ENCODE data around the gene SGCA.
A peak's percentile ranks its signal among the peaks of the same experiment; 100 is the strongest.

Gene SGCA

GRCh38 chr17:50177983-50178834, 12.4 kb downstream of the SGCA start (continued):
- TF ChIP-seq, protein P1, sequence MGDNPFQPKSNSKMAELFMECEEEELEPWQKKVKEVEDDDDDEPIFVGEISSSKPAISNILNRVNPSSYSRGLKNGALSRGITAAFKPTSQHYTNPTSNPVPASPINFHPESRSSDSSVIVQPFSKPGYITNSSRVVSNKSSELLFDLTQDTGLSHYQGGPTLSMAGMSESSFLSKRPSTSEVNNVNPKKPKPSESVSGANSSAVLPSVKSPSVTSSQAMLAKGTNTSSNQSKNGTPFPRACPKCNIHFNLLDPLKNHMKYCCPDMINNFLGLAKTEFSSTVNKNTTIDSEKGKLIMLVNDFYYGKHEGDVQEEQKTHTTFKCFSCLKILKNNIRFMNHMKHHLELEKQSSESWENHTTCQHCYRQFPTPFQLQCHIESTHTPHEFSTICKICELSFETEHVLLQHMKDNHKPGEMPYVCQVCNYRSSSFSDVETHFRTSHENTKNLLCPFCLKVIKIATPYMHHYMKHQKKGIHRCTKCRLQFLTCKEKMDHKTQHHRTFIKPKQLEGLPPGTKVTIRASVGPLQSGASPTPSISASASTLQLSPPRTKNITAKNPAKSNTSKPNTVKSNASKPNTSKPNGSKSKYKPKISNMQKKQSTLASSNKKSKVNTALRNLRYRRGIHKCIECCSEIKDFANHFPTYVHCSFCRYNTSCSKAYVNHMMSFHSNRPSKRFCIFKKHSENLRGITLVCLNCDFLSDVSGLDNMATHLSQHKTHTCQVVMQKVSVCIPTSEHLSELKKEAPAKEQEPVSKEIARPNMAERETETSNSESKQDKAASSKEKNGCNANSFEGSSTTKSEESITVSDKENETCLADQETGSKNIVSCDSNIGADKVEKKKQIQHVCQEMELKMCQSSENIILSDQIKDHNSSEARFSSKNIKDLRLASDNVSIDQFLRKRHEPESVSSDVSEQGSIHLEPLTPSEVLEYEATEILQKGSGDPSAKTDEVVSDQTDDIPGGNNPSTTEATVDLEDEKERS (tag by site-specific recombination; IDR thresholded peaks at IDR 0.05): no peak
- TF ChIP-seq MEIS1 (CRISPR knock-in tag; IDR thresholded peaks at IDR 0.05; ENCODE audit: borderline replicate concordance) (no peak), ZNF792 (tag by site-specific recombination; IDR thresholded peaks at IDR 0.05) (no peak), TRIM28 (IDR thresholded peaks at IDR 0.05; ENCODE audit: borderline replicate concordance, low read length) (peak; percentile 27; the same call in 1 of the 2 replicates), ZNF600 (tag by site-specific recombination; IDR thresholded peaks at IDR 0.05) (peak; percentile 99), ZNF76 (tag by site-specific recombination; IDR thresholded peaks at IDR 0.05; ENCODE audit: borderline replicate concordance, low read depth) (peak; percentile 55; the same call in 1 of the 2 replicates), ZNF837 (tag by site-specific recombination; IDR thresholded peaks at IDR 0.05) (no peak), SP7 (tag by site-specific recombination; IDR thresholded peaks at IDR 0.05) (peak; percentile 84), ZNF571 (tag by site-specific recombination; IDR thresholded peaks at IDR 0.05) (no peak), ZNF544 (tag by site-specific recombination; IDR thresholded peaks at IDR 0.05) (no peak), REPIN1 (tag by site-specific recombination; IDR thresholded peaks at IDR 0.05; ENCODE audit: low read depth) (no peak), ZNF132 (tag by site-specific recombination; IDR thresholded peaks at IDR 0.05; ENCODE audit: borderline replicate concordance) (no peak), ZNF114 (tag by site-specific recombination; IDR thresholded peaks at IDR 0.05) (no peak), ZNF302 (tag by site-specific recombination; IDR thresholded peaks at IDR 0.05; ENCODE audit: low read depth) (no peak), ZNF214 (tag by site-specific recombination; IDR thresholded peaks at IDR 0.05; ENCODE audit: borderline replicate concordance) (no peak), ZNF398 (tag by site-specific recombination; IDR thresholded peaks at IDR 0.05) (peak; percentile 90), SCRT2 (tag by site-specific recombination; IDR thresholded peaks at IDR 0.05) (no peak), ZNF10 (tag by site-specific recombination; IDR thresholded peaks at IDR 0.05) (peak; percentile 52; the same call in 1 of the 2 replicates), ZNF548 (tag by site-specific recombination; IDR thresholded peaks at IDR 0.05) (no peak), ZNF366 (tag by site-specific recombination; conservative IDR thresholded peaks at IDR 0.05) (peak; percentile 95), ZBTB1 (tag by site-specific recombination; IDR thresholded peaks at IDR 0.05) (no peak), KLF16 (tag by site-specific recombination; IDR thresholded peaks at IDR 0.05) (peak; percentile 88)
- TF ChIP-seq, protein P2, sequence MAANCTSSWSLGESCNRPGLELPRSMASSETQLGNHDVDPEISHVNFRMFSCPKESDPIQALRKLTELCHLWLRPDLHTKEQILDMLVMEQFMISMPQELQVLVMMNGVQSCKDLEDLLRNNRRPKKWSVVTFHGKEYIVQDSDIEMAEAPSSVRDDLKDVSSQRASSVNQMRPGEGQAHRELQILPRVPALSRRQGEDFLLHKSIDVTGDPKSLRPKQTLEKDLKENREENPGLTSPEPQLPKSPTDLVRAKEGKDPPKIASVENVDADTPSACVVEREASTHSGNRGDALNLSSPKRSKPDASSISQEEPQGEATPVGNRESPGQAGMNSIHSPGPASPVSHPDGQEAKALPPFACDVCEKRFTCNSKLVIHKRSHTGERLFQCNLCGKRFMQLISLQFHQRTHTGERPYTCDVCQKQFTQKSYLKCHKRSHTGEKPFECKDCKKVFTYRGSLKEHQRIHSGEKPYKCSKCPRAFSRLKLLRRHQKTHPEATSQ (tag by site-specific recombination; IDR thresholded peaks at IDR 0.05): no peak
- TF ChIP-seq, protein P3, sequence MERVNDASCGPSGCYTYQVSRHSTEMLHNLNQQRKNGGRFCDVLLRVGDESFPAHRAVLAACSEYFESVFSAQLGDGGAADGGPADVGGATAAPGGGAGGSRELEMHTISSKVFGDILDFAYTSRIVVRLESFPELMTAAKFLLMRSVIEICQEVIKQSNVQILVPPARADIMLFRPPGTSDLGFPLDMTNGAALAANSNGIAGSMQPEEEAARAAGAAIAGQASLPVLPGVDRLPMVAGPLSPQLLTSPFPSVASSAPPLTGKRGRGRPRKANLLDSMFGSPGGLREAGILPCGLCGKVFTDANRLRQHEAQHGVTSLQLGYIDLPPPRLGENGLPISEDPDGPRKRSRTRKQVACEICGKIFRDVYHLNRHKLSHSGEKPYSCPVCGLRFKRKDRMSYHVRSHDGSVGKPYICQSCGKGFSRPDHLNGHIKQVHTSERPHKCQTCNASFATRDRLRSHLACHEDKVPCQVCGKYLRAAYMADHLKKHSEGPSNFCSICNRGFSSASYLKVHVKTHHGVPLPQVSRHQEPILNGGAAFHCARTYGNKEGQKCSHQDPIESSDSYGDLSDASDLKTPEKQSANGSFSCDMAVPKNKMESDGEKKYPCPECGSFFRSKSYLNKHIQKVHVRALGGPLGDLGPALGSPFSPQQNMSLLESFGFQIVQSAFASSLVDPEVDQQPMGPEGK (tag by site-specific recombination; IDR thresholded peaks at IDR 0.05): peak; percentile 87
- TF ChIP-seq, protein P4, sequence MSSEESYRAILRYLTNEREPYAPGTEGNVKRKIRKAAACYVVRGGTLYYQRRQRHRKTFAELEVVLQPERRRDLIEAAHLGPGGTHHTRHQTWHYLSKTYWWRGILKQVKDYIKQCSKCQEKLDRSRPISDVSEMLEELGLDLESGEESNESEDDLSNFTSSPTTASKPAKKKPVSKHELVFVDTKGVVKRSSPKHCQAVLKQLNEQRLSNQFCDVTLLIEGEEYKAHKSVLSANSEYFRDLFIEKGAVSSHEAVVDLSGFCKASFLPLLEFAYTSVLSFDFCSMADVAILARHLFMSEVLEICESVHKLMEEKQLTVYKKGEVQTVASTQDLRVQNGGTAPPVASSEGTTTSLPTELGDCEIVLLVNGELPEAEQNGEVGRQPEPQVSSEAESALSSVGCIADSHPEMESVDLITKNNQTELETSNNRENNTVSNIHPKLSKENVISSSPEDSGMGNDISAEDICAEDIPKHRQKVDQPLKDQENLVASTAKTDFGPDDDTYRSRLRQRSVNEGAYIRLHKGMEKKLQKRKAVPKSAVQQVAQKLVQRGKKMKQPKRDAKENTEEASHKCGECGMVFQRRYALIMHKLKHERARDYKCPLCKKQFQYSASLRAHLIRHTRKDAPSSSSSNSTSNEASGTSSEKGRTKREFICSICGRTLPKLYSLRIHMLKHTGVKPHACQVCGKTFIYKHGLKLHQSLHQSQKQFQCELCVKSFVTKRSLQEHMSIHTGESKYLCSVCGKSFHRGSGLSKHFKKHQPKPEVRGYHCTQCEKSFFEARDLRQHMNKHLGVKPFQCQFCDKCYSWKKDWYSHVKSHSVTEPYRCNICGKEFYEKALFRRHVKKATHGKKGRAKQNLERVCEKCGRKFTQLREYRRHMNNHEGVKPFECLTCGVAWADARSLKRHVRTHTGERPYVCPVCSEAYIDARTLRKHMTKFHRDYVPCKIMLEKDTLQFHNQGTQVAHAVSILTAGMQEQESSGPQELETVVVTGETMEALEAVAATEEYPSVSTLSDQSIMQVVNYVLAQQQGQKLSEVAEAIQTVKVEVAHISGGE (tag by site-specific recombination; conservative IDR thresholded peaks at IDR 0.05; ENCODE audit: low read depth): no peak
